Fibroblast of skin of abdomen (primary cell): ENCODE data around the gene GCNT1.
"Not testable (repeated sequence)": the region's sequence is repeated elsewhere in the genome, so short reads cannot be mapped to it uniquely, and the experiment has no call there.

Experiments
- DNase-seq: peaks from one replicate; pipeline ENCODE4 v3.0.0-alpha.2; 2013

Gene GCNT1

GRCh38 chr9:76493496-76493895 lies 34.5 kb downstream of the GCNT1 start:
- DNase-seq, result not testable (repeated sequence)

- no peak for DNase-seq
Observed at GRCh38 chr9:76500061-76500460, 41.1 kb downstream of the GCNT1 start.

GRCh38 chr9:76502746-76503145 lies 43.8 kb downstream of the GCNT1 start:
- no peak for DNase-seq

GRCh38 chr9:76510041-76510440 lies 51.1 kb downstream of the GCNT1 start:
- DNase-seq, result peak; percentile 78

GRCh38 chr9:76510446-76510845 lies 51.5 kb downstream of the GCNT1 start:
- no peak for DNase-seq

GRCh38 chr9:76512826-76513225 lies 53.8 kb downstream of the GCNT1 start:
- peak; percentile 72 for DNase-seq

- no peak for DNase-seq
Observed at GRCh38 chr9:76516350-76516749, 57.4 kb downstream of the GCNT1 start.

- DNase-seq, result no peak
Observed at GRCh38 chr9:76516871-76517270, 57.9 kb downstream of the GCNT1 start.

GRCh38 chr9:76519075-76519835 lies 60.3 kb downstream of the GCNT1 start:
- DNase-seq, result no peak

GRCh38 chr9:76521244-76521681 lies 62.3 kb downstream of the GCNT1 start:
- no peak for DNase-seq

- no peak for DNase-seq
Observed at GRCh38 chr9:76521906-76522305, 62.9 kb downstream of the GCNT1 start.

GRCh38 chr9:76523617-76524200 lies 64.7 kb downstream of the GCNT1 start:
- not testable (repeated sequence) for DNase-seq

- no peak for DNase-seq
Observed at GRCh38 chr9:76525196-76525595, 66.2 kb downstream of the GCNT1 start.

GRCh38 chr9:76526026-76526425 lies 67.0 kb downstream of the GCNT1 start:
- DNase-seq, result no peak

GRCh38 chr9:76528056-76528455 lies 69.1 kb downstream of the GCNT1 start:
- DNase-seq, result peak; percentile 85

- no peak for DNase-seq
Observed at GRCh38 chr9:76528642-76529190, 69.7 kb downstream of the GCNT1 start.

- no peak for DNase-seq
Observed at GRCh38 chr9:76529653-76530052, 70.7 kb downstream of the GCNT1 start.

- no peak for DNase-seq
Observed at GRCh38 chr9:76530458-76531110, 71.6 kb downstream of the GCNT1 start.

- DNase-seq, result no peak
Observed at GRCh38 chr9:76531231-76531780, 72.3 kb downstream of the GCNT1 start.

- DNase-seq, result not testable (repeated sequence)
Observed at GRCh38 chr9:76532877-76533276, 73.9 kb downstream of the GCNT1 start.

GRCh38 chr9:76534026-76534425 lies 75.0 kb downstream of the GCNT1 start:
- peak; percentile 69 for DNase-seq

- DNase-seq, result no peak
Observed at GRCh38 chr9:76537150-76537646, 78.2 kb downstream of the GCNT1 start.

GRCh38 chr9:76539180-76539579 lies 80.2 kb downstream of the GCNT1 start:
- no peak for DNase-seq
